Panc1 (cell line): ENCODE data around the gene RRP9. TPM values are rescaled to one million over a fixed set of nuclear protein-coding genes. Genes with fewer than 3 reads are reported as not detected.

Experiments used
- ATAC-seq: fragments of 200-7000 bp; cut with Tn5 transposase; 2 replicates; pipeline ENCODE4 v1.9.1; 2020; ENCODE audit warnings: mild to moderate bottlenecking, moderate library complexity
- BruUV-seq: library from RNA; stranded (reverse); fragments of 400-500 nt; replicated peaks from 2 replicates; lab custom pipeline; 2021; lab: Mats Ljungman, UMichigan
- CTCF ChIA-PET: fragments of 300-600 bp; sonication (Branson Sonifier 250); formaldehyde crosslinking; loops from one replicate; lab custom pipeline; 2022; ENCODE audit warnings: antibody characterized with exemption; lab: Charles Lee
- POLR2A ChIA-PET: fragments of 300-600 bp; sonication (Branson Sonifier 250); formaldehyde crosslinking; loops from one replicate; lab custom pipeline; 2022; ENCODE audit warnings: antibody characterized with exemption; lab: Charles Lee
- DNase-seq: peaks from one replicate; pipeline ENCODE4 v3.0.0-alpha.2; 2010; ENCODE audit warnings: low read depth, low spot score
- H3K27ac ChIP-seq: 2 replicates; pipeline ENCODE4 v1.5.1; 2011; ENCODE audit warnings: mild to moderate bottlenecking, low read length, inconsistent platforms
- H3K27me3 ChIP-seq: fragments of 200-500 bp; sonication (Bioruptor generic); 2 replicates; pipeline ENCODE4 v1.6.0; 2014; ENCODE audit warnings: low read length, inconsistent platforms; ENCODE audit not compliant: control insufficient read depth, insufficient read depth
- H3K36me3 ChIP-seq: fragments of 200-500 bp; sonication (Bioruptor generic); 2 replicates; pipeline ENCODE4 v1.5.1; 2014; ENCODE audit warnings: inconsistent platforms, mild to moderate bottlenecking, low read length, moderate library complexity; ENCODE audit not compliant: control insufficient read depth, insufficient read depth
- H3K4me1 ChIP-seq: 2 replicates; pipeline ENCODE4 v1.5.1; 2011; ENCODE audit warnings: inconsistent platforms, mild to moderate bottlenecking, low read length, moderate library complexity; ENCODE audit not compliant: control insufficient read depth, insufficient read depth
- H3K4me3 ChIP-seq, 2 experiments: 2 replicates each; pipeline ENCODE4 v1.5.1; 2011 to 2012; ENCODE audit warnings: low read depth in 2 of 2, low read length in 2 of 2, mild to moderate bottlenecking in 2 of 2, inconsistent platforms in 1 of 2, moderate library complexity in 1 of 2
- H3K9me3 ChIP-seq: fragments of 200-500 bp; sonication (Bioruptor generic); 2 replicates; pipeline ENCODE4 v1.5.1; 2014; ENCODE audit warnings: low read depth, mild to moderate bottlenecking, inconsistent platforms, low read length, moderate library complexity; ENCODE audit not compliant: control insufficient read depth, insufficient read depth
- CTCF ChIP-seq: fragments of 450-650 bp; IDR thresholded peaks from 2 replicates; pipeline ENCODE4 v1.5.1; 2017; ENCODE audit warnings: mild to moderate bottlenecking
- POLR2AphosphoS5 ChIP-seq: IDR thresholded peaks from 2 replicates; pipeline ENCODE4 v1.6.1; 2012; ENCODE audit warnings: mild to moderate bottlenecking, low read depth, low read length, moderate library complexity
- REST ChIP-seq, 2 experiments: IDR thresholded peaks; 2 replicates each; pipeline ENCODE4 v1.6.1; 2011 to 2012; ENCODE audit warnings: low read depth in 2 of 2, control low read depth in 1 of 2, low read length in 1 of 2, mild to moderate bottlenecking in 1 of 2, moderate library complexity in 1 of 2; ENCODE audit not compliant: insufficient read depth in 1 of 2
- SIN3A ChIP-seq: IDR thresholded peaks from 2 replicates; pipeline ENCODE4 v1.6.1; 2012; ENCODE audit warnings: low read depth, mild to moderate bottlenecking, low read length, moderate library complexity, borderline replicate concordance; ENCODE audit not compliant: insufficient read depth
- TCF7L2 ChIP-seq: IDR thresholded peaks from 2 replicates; pipeline ENCODE4 v1.6.1; 2011; ENCODE audit warnings: mild to moderate bottlenecking, low read depth, low read length, inconsistent platforms
- in situ Hi-C: cut with HindIII; loops from 2 replicates; pipeline ENCODE4 v1.10.0; 2016; ENCODE audit warnings: low sequenced_read_pairs, low pct_unique_long_range_greater_than_20kb
- intact Hi-C: fragments of 100-400 bp; cut with micrococcal nuclease; formaldehyde crosslinking; loops from one replicate; pipeline ENCODE4 v1.10.0; 2022; ENCODE audit not compliant: unreplicated experiment
- total RNA-seq: library from RNA; stranded (reverse); gene quantifications from one replicate; pipeline ENCODE4 v1.2.1, GENCODE V29; 2021; ENCODE audit not compliant: unreplicated experiment

The RRP9 gene
- total RNA-seq, 1 experiment from 2014 or later = 54.5 TPM

- H3K27ac ChIP-seq = no peak overlapping the region
- BruUV-seq = no TSS peak
- no peaks in the 10 kb centered on the region for H3K27me3 ChIP-seq
- H3K4me3 ChIP-seq = no peak overlapping the region
- intact Hi-C loops (no loop called here), in situ Hi-C loops (no loop called here)
- DNase-seq = no peak
- peaks cover 20% of the 10 kb centered on the region for H3K4me1 ChIP-seq
- no peak for ATAC-seq
- POLR2A ChIA-PET = no interaction called here
- CTCF ChIA-PET = no interaction called here
- no peaks in the 10 kb centered on the region; the same call in 1 of the 2 replicates for H3K36me3 ChIP-seq
- no peaks in the 10 kb centered on the region for H3K9me3 ChIP-seq
- TF ChIP-seq REST (IDR thresholded peaks at IDR 0.05; ENCODE audit: insufficient read depth in 1 of 2, low read depth in 2 of 2, low read length in 1 of 2) (no peak), CTCF (no peak), SIN3A (no peak), TCF7L2 (no peak), POLR2AphosphoS5 (no peak)
Observed at GRCh38 chr3:51977446-51978142, 35.9 kb upstream of the RRP9 start.

GRCh38 chr3:51975852-51976549 is 34.3 kb upstream of the RRP9 start:
- no peak for ATAC-seq
- H3K27ac ChIP-seq = no peak overlapping the region
- no TSS peak for BruUV-seq

More at GRCh38 chr3:51975852-51976549, 34.3 kb upstream of the RRP9 start:
- no peak for DNase-seq
- intact Hi-C loops (loop anchor here (2.0 kb wide), 1 partner anchor 33 kb away; the partner anchor contains the start of gene PARP3), in situ Hi-C loops (no loop called here)
- POLR2A ChIA-PET = no interaction called here
- Histone ChIP-seq H3K27me3 (no peaks in the 10 kb centered on the region), H3K36me3 (no peaks in the 10 kb centered on the region; the same call in 1 of the 2 replicates), H3K4me1 (peaks cover 13% of the 10 kb centered on the region), H3K9me3 (no peaks in the 10 kb centered on the region), H3K4me3 (peak overlapping the region; percentile 76 to 79; a peak in 3 of 4 replicates)
- CTCF ChIA-PET = no interaction called here
- TF ChIP-seq TCF7L2 (no peak), SIN3A (no peak), CTCF (0 out of 2 replicates have a peak, but pooled peaks have one; percentile 3)
